ENCODE data around the gene GAS6.

- TF ChIP-seq ELF4 (IDR thresholded peaks at IDR 0.05) (no peak), FOXM1 (IDR thresholded peaks at IDR 0.05; ENCODE audit: borderline replicate concordance) (no peak), HDGF (IDR thresholded peaks at IDR 0.05; ENCODE audit: borderline replicate concordance) (no peak), FOXK2 (IDR thresholded peaks at IDR 0.05) (no peak), TARDBP (IDR thresholded peaks at IDR 0.05) (no peak), SUZ12 (IDR thresholded peaks at IDR 0.05) (no peak), LEF1 (IDR thresholded peaks at IDR 0.05; ENCODE audit: borderline replicate concordance) (no peak), ZNF384 (IDR thresholded peaks at IDR 0.05) (no peak), BHLHE40 (IDR thresholded peaks at IDR 0.05; ENCODE audit: borderline replicate concordance) (no peak), NFRKB (IDR thresholded peaks at IDR 0.05) (no peak), SP1 (IDR thresholded peaks at IDR 0.05) (no peak), ARNT (IDR thresholded peaks at IDR 0.05) (no peak), FOXA1 (IDR thresholded peaks at IDR 0.05) (no peak), CTBP1 (IDR thresholded peaks at IDR 0.05; ENCODE audit: borderline replicate concordance) (no peak)
Observed at GRCh38 chr13:113828282-113828825, 35.5 kb downstream of the GAS6 start.
